Activated T-helper 1 cell treated with Interleukin-2 at 50 U/mL for 16 hours (primary cell): ENCODE data around the gene NDUFB10.
A peak's percentile ranks its signal among the peaks of the same experiment; 100 is the strongest.

Experiments
- DNase-seq: peaks from one replicate; pipeline ENCODE4 v3.0.0-alpha.2; 2020; ENCODE audit warnings: low read depth

Gene NDUFB10

GRCh38 chr16:1984347-1985225 is 25.2 kb downstream of the NDUFB10 start:
- DNase-seq = no peak

- no peak for DNase-seq
Observed at GRCh38 chr16:1985466-1986150, 26.3 kb downstream of the NDUFB10 start.

- DNase-seq = no peak
Observed at GRCh38 chr16:1987198-1987597, 27.9 kb downstream of the NDUFB10 start.

GRCh38 chr16:1989209-1990100 is 30.1 kb downstream of the NDUFB10 start, which contains the start of gene SYNGR3:
Gene SYNGR3, plus strand, starts transcription at chr16:1989970. Its CDS starts 133 bp downstream, at chr16:1990103.
- DNase-seq = no peak

GRCh38 chr16:1990101-1990350 is 30.7 kb downstream of the NDUFB10 start:
- DNase-seq = no peak

GRCh38 chr16:1990351-1991134 is 31.2 kb downstream of the NDUFB10 start:
- DNase-seq = no peak

GRCh38 chr16:1991135-1991551 is 31.8 kb downstream of the NDUFB10 start:
- no peak for DNase-seq

GRCh38 chr16:1991588-1991947 is 32.2 kb downstream of the NDUFB10 start:
- DNase-seq = no peak

GRCh38 chr16:1991948-1992703 is 32.8 kb downstream of the NDUFB10 start:
- DNase-seq = peak; percentile 94

- no peak for DNase-seq
Observed at GRCh38 chr16:1992704-1993317, 33.5 kb downstream of the NDUFB10 start.

- no peak for DNase-seq
Observed at GRCh38 chr16:1993731-1994131, 34.4 kb downstream of the NDUFB10 start.

GRCh38 chr16:1997494-1998359 is 38.4 kb downstream of the NDUFB10 start:
- no peak for DNase-seq

- no peak for DNase-seq
Observed at GRCh38 chr16:1998360-1998835, 39.1 kb downstream of the NDUFB10 start.

- DNase-seq = no peak
Observed at GRCh38 chr16:1998852-1999801, 39.8 kb downstream of the NDUFB10 start.

- no peak for DNase-seq
Observed at GRCh38 chr16:1999866-2000514, 40.7 kb downstream of the NDUFB10 start.

GRCh38 chr16:2001035-2001434 is 41.7 kb downstream of the NDUFB10 start:
- no peak for DNase-seq

GRCh38 chr16:2001456-2002355 is 42.4 kb downstream of the NDUFB10 start:
- no peak for DNase-seq
